Ascending aorta (tissue), 2 donors: ENCODE measurements around the gene LDAF1. TPM values are rescaled to one million over a fixed set of nuclear protein-coding genes. Genes with fewer than 3 reads are reported as not detected.

Experiments used
- DNase-seq, 2 donors: peaks; one replicate each; pipeline ENCODE4 v3.0.0-alpha.2; 2019; ENCODE audit warnings: low spot score in 2 of 2
- H3K27ac ChIP-seq, 2 donors: fragments of 200-600 bp; sonication (generic); one replicate each; pipeline ENCODE4 v1.5.1; 2016 to 2017; ENCODE audit warnings: mild to moderate bottlenecking in 1 of 2
- H3K27me3 ChIP-seq: fragments of 200-600 bp; sonication (generic); one replicate; pipeline ENCODE4 v1.5.1; 2017
- H3K36me3 ChIP-seq, 2 donors: fragments of 200-600 bp; sonication (generic); one replicate each; pipeline ENCODE4 v1.5.1; 2016
- H3K4me1 ChIP-seq, 2 donors: fragments of 200-600 bp; sonication (generic); one replicate each; pipeline ENCODE4 v1.5.1; 2016 to 2017; ENCODE audit warnings: mild to moderate bottlenecking in 1 of 2
- H3K4me3 ChIP-seq, 2 donors: fragments of 200-600 bp; sonication (generic); one replicate each; pipeline ENCODE4 v1.5.1; 2016 to 2017; ENCODE audit warnings: mild to moderate bottlenecking in 1 of 2
- H3K9me3 ChIP-seq, 2 donors: fragments of 200-600 bp; sonication (generic); one replicate each; pipeline ENCODE4 v1.5.1; 2016
- CTCF ChIP-seq, 3 experiments: fragments of 200-600 bp in 2 of 3; fragments of 450-650 bp in 1 of 3; sonication (generic) in 2 of 3; IDR thresholded peaks; one replicate each; pipeline ENCODE4 v1.5.1; 2016 to 2019; ENCODE audit warnings: antibody characterized with exemption in 3 of 3, mild to moderate bottlenecking in 1 of 3, moderate library complexity in 1 of 3
- intact Hi-C: fragments of 100-400 bp; cut with DNase I; formaldehyde crosslinking; loops from one replicate; pipeline ENCODE4 v1.15.1; 2023
- total RNA-seq: library from RNA; depleted of rRNA; stranded (reverse); fragments of >200 nt; gene quantifications from one replicate; pipeline ENCODE4 v1.1.0, GENCODE V29; 2016

Gene LDAF1
- total RNA-seq, 1 donor from 2014 or later = 23.5 TPM

DNA sequence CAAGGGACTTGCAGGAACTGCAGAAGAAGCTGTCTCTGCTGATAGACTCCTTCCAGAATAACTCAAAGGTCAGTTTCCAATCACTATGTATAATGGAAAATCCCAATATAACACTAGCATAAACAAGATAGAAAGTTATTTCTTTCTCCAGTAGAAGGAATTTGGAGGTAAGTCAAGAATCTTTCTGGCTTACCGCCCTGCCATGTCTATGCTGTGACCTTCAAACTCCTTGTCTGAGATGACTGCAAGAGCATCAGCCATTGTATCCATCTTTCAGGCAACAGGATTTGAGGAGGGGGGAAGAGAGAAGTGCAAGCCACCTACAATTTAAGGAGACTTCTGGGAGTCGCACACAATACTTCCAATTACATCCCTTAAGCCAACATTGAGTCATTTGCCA, 2.7 kb downstream of the LDAF1 start:
- DNase-seq = no peak
- H3K4me1 ChIP-seq = peaks cover 15 to 31% of the 10 kb centered on the region in 2 donors
- peak overlapping the region; percentile 17 to 85 for H3K4me3 ChIP-seq
- no peaks in the 10 kb centered on the region for H3K27me3 ChIP-seq
- no peaks in the 10 kb centered on the region for H3K9me3 ChIP-seq
- peaks cover 11 to 25% of the 10 kb centered on the region in 2 donors for H3K36me3 ChIP-seq
- H3K27ac ChIP-seq = peak overlapping the region; percentile 2 to 43
- no peak for TF ChIP-seq CTCF (IDR thresholded peaks at IDR 0.05)
- intact Hi-C loops = loop anchor here (10.0 kb wide), 2 partner anchors 546 to 1034 kb away; no protein-coding TSS in a partner anchor

GRCh38 chr16:21162661-21163151, 4.2 kb downstream of the LDAF1 start:
- peak overlapping the region; percentile 74 to 91 for H3K27ac ChIP-seq

DNA sequence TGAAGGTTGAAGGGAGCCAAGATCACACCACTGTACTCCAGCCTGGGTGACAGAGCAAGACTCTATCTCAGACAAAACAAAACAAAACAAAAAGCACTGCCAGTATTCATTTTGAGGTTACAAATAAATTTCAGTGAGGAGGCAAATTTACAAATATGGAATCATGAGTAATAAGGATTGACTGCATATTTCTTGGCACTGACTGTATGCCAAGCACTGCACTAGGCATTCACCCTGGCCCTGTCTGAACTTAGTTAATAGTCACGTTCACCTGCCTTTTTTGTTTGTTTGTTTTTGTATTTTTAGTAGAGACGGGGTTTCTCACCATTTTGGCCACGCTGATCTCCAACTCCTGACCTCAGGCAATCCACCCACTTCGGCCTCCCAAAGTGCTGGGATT, 5.1 kb downstream of the LDAF1 start:
- Histone ChIP-seq H3K4me3 (peak overlapping the region in 1 of 2 donors; percentile 33), H3K27me3 (no peaks in the 10 kb centered on the region), H3K36me3 (peaks cover 19 to 36% of the 10 kb centered on the region in 2 donors), H3K4me1 (peaks cover 15 to 29% of the 10 kb centered on the region in 2 donors), H3K9me3 (no peaks in the 10 kb centered on the region), H3K27ac (peak overlapping the region; percentile 74 to 91)
- intact Hi-C loops = loop anchor here (10.0 kb wide), 2 partner anchors 549 to 1031 kb away; no protein-coding TSS in a partner anchor
- no peak for TF ChIP-seq CTCF (IDR thresholded peaks at IDR 0.05)
- no peak for DNase-seq

More at GRCh38 chr16:21162661-21163151, 4.2 kb downstream of the LDAF1 start:
- H3K4me1 ChIP-seq = peaks cover 15 to 35% of the 10 kb centered on the region in 2 donors
- H3K36me3 ChIP-seq = peaks cover 19 to 36% of the 10 kb centered on the region in 2 donors
- peak overlapping the region; percentile 24 to 33 for H3K4me3 ChIP-seq
- DNase-seq = no peak
- H3K9me3 ChIP-seq = no peaks in the 10 kb centered on the region
- intact Hi-C loops = loop anchor here (10.0 kb wide), 2 partner anchors 548 to 1032 kb away; no protein-coding TSS in a partner anchor
- no peaks in the 10 kb centered on the region for H3K27me3 ChIP-seq
- no peak for TF ChIP-seq CTCF (IDR thresholded peaks at IDR 0.05)

- no peaks in the 10 kb centered on the region for H3K9me3 ChIP-seq
- H3K4me3 ChIP-seq = no peak overlapping the region
- peak overlapping the region; percentile 74 to 91 for H3K27ac ChIP-seq
- no peak for DNase-seq
- H3K4me1 ChIP-seq = peaks cover 15 to 35% of the 10 kb centered on the region in 2 donors
- intact Hi-C loops = loop anchor here (10.0 kb wide), 2 partner anchors 550 to 1030 kb away; no protein-coding TSS in a partner anchor
- H3K36me3 ChIP-seq = peaks cover 19 to 39% of the 10 kb centered on the region in 2 donors
- TF ChIP-seq CTCF (IDR thresholded peaks at IDR 0.05) = no peak
- H3K27me3 ChIP-seq = no peaks in the 10 kb centered on the region
These were observed 6.2 kb downstream of the LDAF1 start for GRCh38 chr16:21164521-21165168.

DNA sequence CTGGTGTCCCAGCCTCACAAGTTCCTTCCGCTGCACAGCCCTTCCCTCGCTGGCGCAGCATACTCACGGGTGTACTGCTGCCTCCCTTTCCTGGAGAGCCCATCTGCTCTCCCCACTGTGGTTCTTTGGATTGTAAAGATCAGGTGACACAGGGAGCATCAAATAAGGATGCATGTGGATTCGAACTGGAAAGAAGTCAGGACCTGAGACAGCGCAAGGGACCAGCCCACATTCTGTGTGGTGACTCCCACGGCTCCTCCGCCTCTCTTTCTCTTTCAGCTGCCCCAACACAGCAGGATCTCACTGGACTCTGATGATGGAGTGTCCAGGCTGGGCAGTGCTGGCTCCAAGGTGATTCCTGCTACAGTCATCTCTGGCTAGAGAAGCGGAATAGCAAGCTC, 8.1 kb downstream of the LDAF1 start:
- Histone ChIP-seq H3K4me3 (no peak overlapping the region), H3K9me3 (no peaks in the 10 kb centered on the region), H3K27me3 (no peaks in the 10 kb centered on the region), H3K4me1 (peaks cover 7 to 39% of the 10 kb centered on the region in 2 donors), H3K27ac (peak overlapping the region; percentile 40 to 50), H3K36me3 (peaks cover 35 to 58% of the 10 kb centered on the region in 2 donors)
- no peak for DNase-seq
- no peak for TF ChIP-seq CTCF (IDR thresholded peaks at IDR 0.05)
- intact Hi-C loops = loop anchor here (10.0 kb wide), 2 partner anchors 552 to 1028 kb away; no protein-coding TSS in a partner anchor
